Fibroblast of the conjunctiva (primary cell): ENCODE results near the gene MPZL2.

Experiments used
- DNase-seq: peaks from one replicate; pipeline ENCODE4 v3.0.0-alpha.2; 2010; ENCODE audit warnings: low read depth

MPZL2 gene

GRCh38 chr11:118240999-118241763, 22.9 kb downstream of the MPZL2 start:
- DNase-seq: no peak

- no peak for DNase-seq
Measured at GRCh38 chr11:118239509-118240205, 24.4 kb downstream of the MPZL2 start.

GRCh38 chr11:118238929-118239328, 25.2 kb downstream of the MPZL2 start:
- no peak for DNase-seq

- DNase-seq: no peak
Measured at GRCh38 chr11:118238421-118238820, 25.7 kb downstream of the MPZL2 start.

GRCh38 chr11:118236170-118236569, 27.9 kb downstream of the MPZL2 start:
- no peak for DNase-seq

- no peak for DNase-seq
Measured at GRCh38 chr11:118234833-118235232, 29.3 kb downstream of the MPZL2 start.

- no peak for DNase-seq
Measured at GRCh38 chr11:118233850-118234249, 30.2 kb downstream of the MPZL2 start.

GRCh38 chr11:118233377-118233776, 30.7 kb downstream of the MPZL2 start:
- no peak for DNase-seq

GRCh38 chr11:118232659-118233058, 31.4 kb downstream of the MPZL2 start:
- no peak for DNase-seq

- DNase-seq: no peak
Measured at GRCh38 chr11:118231461-118231860, 32.6 kb downstream of the MPZL2 start.

- no peak for DNase-seq
Measured at GRCh38 chr11:118230088-118230487, 34.0 kb downstream of the MPZL2 start.

GRCh38 chr11:118229274-118229847, 34.7 kb downstream of the MPZL2 start:
- DNase-seq: no peak

GRCh38 chr11:118227865-118228785, 36.0 kb downstream of the MPZL2 start:
- no peak for DNase-seq

- no peak for DNase-seq
Measured at GRCh38 chr11:118226781-118227180, 37.3 kb downstream of the MPZL2 start.

- DNase-seq: no peak
Measured at GRCh38 chr11:118226296-118226695, 37.8 kb downstream of the MPZL2 start.

GRCh38 chr11:118224511-118225188, 39.4 kb downstream of the MPZL2 start, which contains the start of gene JAML:
Gene JAML, minus strand, starts transcription at chr11:118225011. Its CDS starts 10,145 bp downstream, at chr11:118214866.
- no peak for DNase-seq

GRCh38 chr11:118223992-118224391, 40.1 kb downstream of the MPZL2 start:
- DNase-seq: no peak

- no peak for DNase-seq
Measured at GRCh38 chr11:118223570-118223969, 40.5 kb downstream of the MPZL2 start.

GRCh38 chr11:118222437-118222836, 41.7 kb downstream of the MPZL2 start:
- DNase-seq: no peak

GRCh38 chr11:118221419-118221818, 42.7 kb downstream of the MPZL2 start:
- no peak for DNase-seq

GRCh38 chr11:118219732-118220131, 44.4 kb downstream of the MPZL2 start:
- DNase-seq: no peak
